HFF-Myc (cell line): ENCODE results near the gene SYNPR.

Experiments used
- DNase-seq: peaks from one replicate; pipeline ENCODE4 v3.0.0-alpha.2; 2011; ENCODE audit warnings: low read depth; ENCODE audit errors: extremely low read depth
- H3K4me3 ChIP-seq: replicated peaks from 2 replicates; pipeline ENCODE4 v1.5.1; 2011; ENCODE audit warnings: low read depth, mild to moderate bottlenecking, control low read depth, low read length
- CTCF ChIP-seq: IDR thresholded peaks from 2 replicates; pipeline ENCODE4 v1.5.1; 2012; ENCODE audit warnings: mild to moderate bottlenecking, low read depth, low read length, control low read depth; ENCODE audit errors: missing control alignments

SYNPR gene

GRCh38 chr3:63597019-63597418 is 318.9 kb downstream of the SYNPR start:
- no peak for TF ChIP-seq CTCF

GRCh38 chr3:63607716-63608115 is 329.6 kb downstream of the SYNPR start:
- no peak overlapping the region for H3K4me3 ChIP-seq
- DNase-seq: no peak
- TF ChIP-seq CTCF: no peak

More at GRCh38 chr3:63597019-63597418, 318.9 kb downstream of the SYNPR start:
- no peak overlapping the region for H3K4me3 ChIP-seq
- no peak for DNase-seq

GRCh38 chr3:63609408-63609807 is 331.3 kb downstream of the SYNPR start:
- TF ChIP-seq CTCF: no peak
- no peak overlapping the region for H3K4me3 ChIP-seq
- DNase-seq: no peak

GRCh38 chr3:63609834-63610233 is 331.7 kb downstream of the SYNPR start:
- TF ChIP-seq CTCF: no peak
- no peak for DNase-seq
- no peak overlapping the region for H3K4me3 ChIP-seq

GRCh38 chr3:63611382-63611781 is 333.3 kb downstream of the SYNPR start:
- no peak overlapping the region for H3K4me3 ChIP-seq
- DNase-seq: no peak
- TF ChIP-seq CTCF: no peak

GRCh38 chr3:63613561-63613960 is 335.5 kb downstream of the SYNPR start:
- DNase-seq: no peak
- no peak for TF ChIP-seq CTCF
- no peak overlapping the region for H3K4me3 ChIP-seq

- no peak for TF ChIP-seq CTCF
- no peak overlapping the region for H3K4me3 ChIP-seq
- DNase-seq: no peak
Observed at GRCh38 chr3:63617391-63617790, 339.3 kb downstream of the SYNPR start.
